Activated naive CD4-positive, alpha-beta T cell treated with anti-CD3 and anti-CD28 coated beads for 36 hours (primary cell): Measurements from ENCODE around the gene INSIG1. TPM values are rescaled to one million over a fixed set of nuclear protein-coding genes. Genes with fewer than 3 reads are reported as not detected.

Experiments
- CTCF ChIA-PET: fragments of 350-600 bp; sonication (Branson Sonifier 250); formaldehyde crosslinking; loops from one replicate; lab custom pipeline; 2021; ENCODE audit warnings: antibody characterized with exemption; lab: Charles Lee
- DNase-seq: peaks from one replicate; pipeline ENCODE4 v3.0.0-alpha.2; 2020
- H3K27ac Mint-ChIP-seq: one replicate; pipeline ENCODE4 v1.8.0; 2021; ENCODE audit warnings: mild to moderate bottlenecking, mixed read lengths
- H3K27me3 Mint-ChIP-seq: one replicate; pipeline ENCODE4 v1.8.0; 2021; ENCODE audit warnings: low read depth, mixed read lengths
- H3K36me3 Mint-ChIP-seq: one replicate; pipeline ENCODE4 v1.8.0; 2021; ENCODE audit warnings: low read depth, mixed read lengths
- H3K4me1 Mint-ChIP-seq: one replicate; pipeline ENCODE4 v1.8.0; 2021; ENCODE audit warnings: low read depth, mixed read lengths
- H3K4me3 Mint-ChIP-seq: one replicate; pipeline ENCODE4 v1.8.0; 2021; ENCODE audit warnings: mild to moderate bottlenecking, moderate library complexity, mixed read lengths
- H3K9me3 Mint-ChIP-seq: one replicate; pipeline ENCODE4 v1.8.0; 2021; ENCODE audit warnings: mixed read lengths
- intact Hi-C: fragments of 100-400 bp; cut with micrococcal nuclease; formaldehyde crosslinking; loops from one replicate; pipeline ENCODE4 v1.15.1; 2023
- total RNA-seq, 2 experiments: library from RNA; stranded (reverse); gene quantifications; one replicate each; pipeline ENCODE4 v1.2.3, GENCODE V29; 2021

The INSIG1 gene
- total RNA-seq, 2 experiments from 2014 or later: 73.2 to 74.8 TPM

DNA sequence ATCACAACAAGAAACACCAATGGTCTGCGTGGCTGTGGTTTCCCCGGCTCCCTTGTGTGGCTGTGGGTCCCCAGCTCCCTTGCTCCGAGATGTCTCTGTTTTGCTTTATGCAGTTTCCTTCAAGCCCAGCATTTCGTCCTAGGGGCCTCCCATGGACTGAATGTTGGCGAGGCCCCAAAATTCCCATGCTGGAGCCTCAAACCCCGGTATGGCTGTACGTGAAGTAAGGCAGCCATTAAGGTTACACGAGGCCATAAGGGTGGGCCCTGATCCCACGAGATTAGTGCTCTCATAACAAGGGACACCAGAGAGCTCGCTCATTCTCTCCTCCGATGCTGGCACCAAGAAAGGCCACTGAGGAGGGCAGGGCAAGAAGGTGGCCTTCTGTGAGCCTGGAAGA is 44.6 kb downstream of the INSIG1 start:
- no peaks in the 10 kb centered on the region for H3K9me3 Mint-ChIP-seq
- H3K4me1 Mint-ChIP-seq: peaks cover 23% of the 10 kb centered on the region
- intact Hi-C loops: loop anchor here (10.0 kb wide), 1 partner anchor 268 kb away; the partner anchor contains the start of gene HTR5A
- no peak overlapping the region for H3K27ac Mint-ChIP-seq
- H3K36me3 Mint-ChIP-seq: no peaks in the 10 kb centered on the region
- no peak for DNase-seq
- H3K4me3 Mint-ChIP-seq: no peak overlapping the region
- H3K27me3 Mint-ChIP-seq: peaks cover 11% of the 10 kb centered on the region
- CTCF ChIA-PET: interaction anchor here (0.6 to 3.9 kb wide), 2 partner anchors 30 to 137 kb away, joined by 3 to 18 read pairs; no protein-coding TSS in a partner anchor

DNA sequence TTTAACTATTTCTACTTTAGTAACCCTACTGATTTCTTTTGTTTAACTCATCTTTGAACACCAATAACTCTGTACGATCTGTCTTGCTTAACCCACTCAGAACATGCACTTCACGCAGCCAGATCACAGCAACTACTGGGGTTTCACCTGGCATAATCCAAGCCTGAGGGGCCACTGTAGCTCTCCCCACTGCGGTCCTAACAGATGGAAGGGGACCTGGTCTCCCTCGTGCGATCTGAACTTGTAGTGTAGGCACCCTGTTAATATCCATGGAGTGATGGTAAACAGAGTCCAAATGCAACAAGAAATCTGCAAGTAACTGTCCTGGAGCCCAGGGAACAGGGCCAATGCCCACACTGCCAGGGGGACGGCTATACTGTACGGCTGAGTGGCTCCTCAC is 45.5 kb downstream of the INSIG1 start:
- intact Hi-C loops: loop anchor here (10.0 kb wide), 1 partner anchor 268 kb away; the partner anchor contains the start of gene HTR5A
- H3K36me3 Mint-ChIP-seq: no peaks in the 10 kb centered on the region

DNA sequence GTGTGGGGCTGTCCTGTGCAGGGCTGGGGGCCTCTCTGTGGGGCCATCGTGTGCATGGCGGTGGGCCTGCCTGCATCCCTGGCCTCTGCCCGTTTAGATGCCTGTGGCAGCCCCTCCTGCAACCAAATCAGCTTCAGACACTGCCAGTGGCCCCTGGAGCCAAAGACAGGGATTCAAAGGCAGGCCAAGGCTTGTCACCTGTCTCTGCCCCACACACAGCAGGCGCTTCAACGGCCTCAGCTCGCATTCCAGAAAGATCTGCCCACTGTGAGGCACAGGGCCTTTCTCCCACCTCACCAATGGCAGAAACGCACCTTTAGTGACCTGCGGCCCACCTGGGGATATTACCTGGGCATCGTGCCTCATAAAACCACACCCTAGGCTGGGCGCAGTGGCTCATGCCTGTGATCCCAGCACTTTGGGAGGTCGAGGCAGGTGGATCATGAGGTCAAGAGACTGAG is 46.0 kb downstream of the INSIG1 start:
- CTCF ChIA-PET: interaction anchor here (0.7 to 3.9 kb wide), 4 partner anchors 60 to 341 kb away, joined by 3 to 18 read pairs (median 8); partner anchors contain the start of gene PAXIP1
- DNase-seq: no peak
- H3K27me3 Mint-ChIP-seq: peaks cover 11% of the 10 kb centered on the region
- no peaks in the 10 kb centered on the region for H3K9me3 Mint-ChIP-seq
- no peak overlapping the region for H3K4me3 Mint-ChIP-seq
- no peaks in the 10 kb centered on the region for H3K36me3 Mint-ChIP-seq
- intact Hi-C loops: loop anchor here (1.0 to 10.0 kb wide), 7 partner anchors 44 to 415 kb away; partner anchors contain the start of gene HTR5A
- H3K27ac Mint-ChIP-seq: no peak overlapping the region
- H3K4me1 Mint-ChIP-seq: peaks cover 20% of the 10 kb centered on the region

More for the DNA sequence above, 45.5 kb downstream of the INSIG1 start:
- Mint-ChIP-seq H3K27me3 (peaks cover 11% of the 10 kb centered on the region), H3K4me1 (peaks cover 23% of the 10 kb centered on the region), H3K9me3 (no peaks in the 10 kb centered on the region), H3K4me3 (no peak overlapping the region), H3K27ac (no peak overlapping the region)
- CTCF ChIA-PET: interaction anchor here (0.6 to 3.9 kb wide), 3 partner anchors 31 to 154 kb away, joined by 3 to 18 read pairs (median 3); no protein-coding TSS in a partner anchor
- no peak for DNase-seq

DNA sequence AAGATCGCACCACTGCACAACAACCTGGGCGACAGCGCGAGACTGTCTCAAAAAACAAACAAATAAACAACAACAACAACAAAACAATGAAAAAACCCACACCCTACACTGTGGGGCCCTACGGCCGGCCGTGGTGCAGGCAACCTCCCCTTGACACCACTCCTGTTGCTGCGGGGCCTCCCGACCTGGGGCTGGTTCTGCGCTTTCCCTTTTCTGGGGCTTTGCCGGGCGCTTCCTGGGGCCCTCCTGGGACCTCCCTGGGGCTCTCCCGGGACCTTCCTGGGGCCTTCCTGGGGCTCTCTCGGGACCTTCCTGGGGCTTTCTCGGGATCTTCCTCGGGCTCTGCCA is 46.6 kb downstream of the INSIG1 start:
- Mint-ChIP-seq H3K27ac (no peak overlapping the region), H3K36me3 (no peaks in the 10 kb centered on the region), H3K4me3 (no peak overlapping the region), H3K9me3 (no peaks in the 10 kb centered on the region), H3K4me1 (peaks cover 14% of the 10 kb centered on the region), H3K27me3 (peaks cover 11% of the 10 kb centered on the region)
- intact Hi-C loops: loop anchor here (1.0 to 10.0 kb wide), 7 partner anchors 45 to 416 kb away; partner anchors contain the start of gene HTR5A
- CTCF ChIA-PET: interaction anchor here (0.6 to 3.9 kb wide), 21 partner anchors 11 to 423 kb away, joined by 3 to 18 read pairs (median 5); partner anchors contain the start of gene PAXIP1
- no peak for DNase-seq

DNA sequence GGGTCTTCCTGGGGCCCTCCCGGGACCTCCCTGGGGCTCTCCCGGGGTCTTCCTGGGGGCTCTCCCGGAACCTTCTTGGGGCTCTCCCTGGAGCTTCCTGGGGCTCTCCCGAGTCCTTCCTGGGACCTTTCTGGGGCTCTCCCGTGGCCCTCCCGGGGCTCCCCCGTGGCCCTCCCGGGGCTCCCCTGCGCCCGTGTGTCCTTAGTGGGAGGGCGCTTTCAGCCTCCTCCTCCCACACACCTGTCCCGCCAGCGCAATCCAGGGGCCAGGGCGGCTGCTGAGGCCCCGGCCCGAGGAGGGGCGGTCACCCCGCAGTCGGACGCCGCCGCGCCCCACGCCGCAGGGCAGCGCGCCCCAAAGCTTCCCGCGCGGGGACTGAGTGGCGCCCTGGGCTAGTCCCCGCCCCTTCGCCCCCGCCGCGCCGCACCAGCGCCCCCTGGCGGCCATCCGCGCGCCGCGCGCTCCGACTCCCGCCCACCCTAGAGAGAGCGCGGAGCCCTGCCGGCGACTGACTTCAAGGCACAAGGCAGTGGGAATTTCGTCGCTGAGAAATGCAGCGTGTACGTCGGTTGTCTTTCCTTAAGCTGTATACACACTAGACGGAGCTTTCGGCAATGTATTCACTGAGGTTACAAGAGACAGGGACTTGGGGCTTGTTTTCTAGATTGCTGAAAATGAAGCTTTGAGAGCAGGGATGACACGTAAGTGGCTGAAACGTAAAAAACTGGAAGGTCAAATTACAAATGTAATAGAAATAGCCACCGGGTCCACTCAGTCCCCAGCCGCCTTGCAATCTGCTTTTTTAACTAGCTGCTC is 47.1 kb downstream of the INSIG1 start:
- Mint-ChIP-seq H3K4me1 (peaks cover 13% of the 10 kb centered on the region), H3K36me3 (no peaks in the 10 kb centered on the region), H3K9me3 (no peaks in the 10 kb centered on the region), H3K27me3 (peaks cover 12% of the 10 kb centered on the region), H3K4me3 (peak overlapping the region; percentile 53), H3K27ac (no peak overlapping the region)
- DNase-seq: peak; percentile 87
- CTCF ChIA-PET: interaction anchor here (0.6 to 3.9 kb wide), 34 partner anchors 11 to 423 kb away, joined by 3 to 18 read pairs (median 3); no protein-coding TSS in a partner anchor
- intact Hi-C loops: loop anchor here (1.0 to 10.0 kb wide), 7 partner anchors 46 to 417 kb away; partner anchors contain the start of gene HTR5A

DNA sequence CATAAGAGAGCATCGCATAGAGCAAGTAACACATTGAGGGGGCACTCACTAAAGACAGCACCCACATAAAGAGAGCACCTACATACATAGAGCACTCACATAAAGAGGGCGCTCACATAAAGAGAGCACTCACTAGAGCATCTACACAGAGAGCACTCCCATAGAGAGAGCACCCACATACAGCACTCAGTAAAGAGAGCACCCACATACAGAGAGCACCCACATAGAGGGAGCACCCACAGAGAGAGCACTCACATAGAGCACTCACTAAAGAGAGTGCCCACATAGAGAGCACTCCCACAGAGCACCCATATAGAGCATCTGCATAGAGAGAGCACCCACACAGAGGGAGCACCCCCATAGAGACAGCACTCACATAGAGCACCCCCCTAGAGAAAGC is 47.8 kb downstream of the INSIG1 start:
- H3K27ac Mint-ChIP-seq: no peak overlapping the region
- intact Hi-C loops: loop anchor here (10.0 kb wide), 1 partner anchor 271 kb away; the partner anchor contains the start of gene HTR5A
- DNase-seq: no peak

DNA sequence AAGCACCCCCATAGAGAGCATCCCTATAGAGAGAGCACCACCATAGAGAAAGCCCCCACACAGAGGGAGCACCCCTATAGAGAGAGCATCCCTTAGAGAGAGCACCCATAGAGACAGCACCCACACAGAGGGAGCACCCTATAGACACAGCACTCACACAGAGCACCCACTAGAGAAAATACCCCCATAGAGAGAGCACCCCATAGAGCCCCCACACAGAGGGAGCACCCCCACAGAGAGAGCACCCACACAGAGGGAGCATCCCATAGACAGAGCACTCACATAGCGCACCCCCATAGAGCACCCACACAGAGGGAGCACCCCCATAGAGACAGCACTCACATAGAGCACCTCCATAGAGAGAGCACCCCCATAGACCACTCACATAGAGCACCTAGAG is 48.6 kb downstream of the INSIG1 start:
- no peak for DNase-seq
- Mint-ChIP-seq H3K9me3 (no peaks in the 10 kb centered on the region), H3K4me1 (peaks cover 13% of the 10 kb centered on the region), H3K27ac (no peak overlapping the region), H3K27me3 (peaks cover 12% of the 10 kb centered on the region), H3K4me3 (no peak overlapping the region), H3K36me3 (no peaks in the 10 kb centered on the region)
- intact Hi-C loops: loop anchor here (10.0 kb wide), 1 partner anchor 271 kb away; the partner anchor contains the start of gene HTR5A
- CTCF ChIA-PET: no interaction called here

More for the DNA sequence above, 47.8 kb downstream of the INSIG1 start:
- Mint-ChIP-seq H3K9me3 (no peaks in the 10 kb centered on the region), H3K27me3 (peaks cover 13% of the 10 kb centered on the region), H3K4me1 (peaks cover 13% of the 10 kb centered on the region), H3K4me3 (peak overlapping the region; percentile 53), H3K36me3 (no peaks in the 10 kb centered on the region)
- CTCF ChIA-PET: interaction anchor here (0.6 to 3.9 kb wide), 30 partner anchors 10 to 424 kb away, joined by 3 to 18 read pairs (median 4); no protein-coding TSS in a partner anchor

DNA sequence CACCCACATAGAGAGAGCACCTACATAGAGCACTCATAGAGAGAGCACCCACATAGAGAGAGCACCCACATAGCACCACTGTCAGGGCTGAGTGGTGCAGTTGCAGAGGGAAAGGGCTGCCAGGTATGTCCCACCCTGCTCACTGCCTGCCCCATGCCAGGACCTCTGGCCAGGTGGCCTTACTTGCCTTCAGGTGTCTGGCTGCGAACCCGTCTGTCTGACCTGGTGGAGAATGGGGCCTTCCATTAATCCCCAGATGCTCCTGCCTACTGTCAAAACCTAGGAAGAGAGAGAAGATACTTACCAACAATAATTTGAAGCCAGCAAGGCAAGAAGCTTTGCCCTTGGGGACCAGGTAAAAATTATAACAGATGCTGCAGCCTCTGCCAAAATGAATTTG is 51.1 kb downstream of the INSIG1 start:
- Mint-ChIP-seq H3K4me3 (no peak overlapping the region), H3K27ac (no peak overlapping the region), H3K4me1 (peaks cover 11% of the 10 kb centered on the region), H3K36me3 (no peaks in the 10 kb centered on the region), H3K9me3 (no peaks in the 10 kb centered on the region), H3K27me3 (peaks cover 4% of the 10 kb centered on the region)
- DNase-seq: no peak
- intact Hi-C loops: loop anchor here (10.0 kb wide), 1 partner anchor 274 kb away; the partner anchor contains the start of gene HTR5A
- CTCF ChIA-PET: interaction anchor here (0.9 kb wide), 1 partner anchor 144 kb away, joined by 3 read pairs; no protein-coding TSS in a partner anchor

DNA sequence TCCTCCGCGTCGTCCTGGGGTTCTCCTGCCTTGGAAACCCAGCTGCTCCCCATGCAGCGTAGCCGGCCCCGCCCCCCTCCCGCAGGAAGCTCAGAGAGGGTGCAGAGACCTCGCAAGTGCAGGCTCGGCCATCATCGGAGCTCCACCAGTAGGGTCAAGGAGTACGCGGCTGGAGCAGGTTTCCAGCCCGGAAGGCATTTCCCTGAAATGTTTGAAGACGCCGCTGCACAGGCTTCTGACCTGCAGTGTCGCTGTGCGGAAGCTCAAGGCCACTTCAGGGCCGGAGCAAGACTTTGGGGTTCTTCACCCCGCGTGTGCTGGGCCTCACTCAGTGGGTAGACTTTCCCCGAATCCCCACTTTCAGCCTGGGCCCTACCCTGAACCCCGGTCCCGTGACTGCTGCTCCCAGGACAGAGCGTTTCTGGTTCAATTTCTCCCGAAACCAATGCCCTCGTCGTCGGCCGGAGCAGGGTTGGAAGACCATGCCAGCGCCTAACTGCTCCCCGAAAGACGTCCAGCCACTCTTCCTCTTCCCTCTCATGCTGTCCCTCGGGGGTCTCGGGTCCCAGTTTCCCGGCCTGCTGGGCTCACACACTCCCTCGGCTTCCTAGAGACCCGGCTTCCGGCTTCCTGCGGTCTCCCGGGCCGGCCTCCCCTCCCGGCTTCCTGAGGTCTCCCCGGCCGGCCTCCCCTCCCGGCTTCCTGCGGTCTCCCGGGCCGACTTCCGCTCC is 52.1 kb downstream of the INSIG1 start:
- H3K27ac Mint-ChIP-seq: no peak overlapping the region
- intact Hi-C loops: loop anchor here (10.0 kb wide), 1 partner anchor 275 kb away; the partner anchor contains the start of gene HTR5A

DNA sequence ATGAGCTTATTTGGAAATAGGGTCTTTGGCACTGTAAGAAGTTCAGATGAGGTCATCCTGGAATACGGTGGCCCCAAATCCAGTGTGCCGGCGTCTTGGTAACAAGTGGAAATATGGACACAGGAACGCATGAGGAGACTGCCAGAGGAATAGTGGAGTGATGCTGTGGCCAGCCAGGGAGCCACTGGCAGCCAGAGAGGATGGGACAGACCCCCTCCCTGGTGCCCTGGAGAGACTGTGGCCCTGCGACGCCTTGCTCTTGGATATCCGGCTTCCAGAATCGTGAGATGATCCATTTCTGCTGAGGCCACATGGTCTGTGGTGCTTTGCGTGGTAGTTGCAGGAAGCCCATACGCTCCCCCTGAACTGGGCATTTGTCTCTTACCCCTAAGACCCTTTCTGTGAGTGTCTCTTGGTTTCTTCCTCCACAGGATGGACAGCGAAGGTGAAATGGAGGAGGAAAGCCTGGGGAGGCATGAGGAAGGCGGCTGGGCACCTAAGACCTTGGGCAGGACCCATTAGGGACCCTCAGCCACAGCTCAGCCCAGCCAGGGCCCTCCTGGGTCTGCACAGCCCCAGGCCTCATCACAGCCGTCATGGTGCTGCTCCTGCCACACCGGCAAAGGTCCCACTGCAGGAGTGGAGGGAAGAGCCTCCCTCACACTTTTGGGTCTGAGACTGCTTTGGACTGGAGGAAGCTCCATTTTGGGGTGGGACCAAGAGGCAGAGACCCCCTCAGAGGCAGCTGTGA is 53.6 kb downstream of the INSIG1 start:
- H3K4me3 Mint-ChIP-seq: no peak overlapping the region
- CTCF ChIA-PET: no interaction called here
- H3K4me1 Mint-ChIP-seq: no peaks in the 10 kb centered on the region
- H3K36me3 Mint-ChIP-seq: no peaks in the 10 kb centered on the region
- intact Hi-C loops: no loop called here
- H3K9me3 Mint-ChIP-seq: no peaks in the 10 kb centered on the region
- H3K27me3 Mint-ChIP-seq: peaks cover 4% of the 10 kb centered on the region
- no peak overlapping the region for H3K27ac Mint-ChIP-seq
- no peak for DNase-seq

More for the DNA sequence above, 52.1 kb downstream of the INSIG1 start:
- Mint-ChIP-seq H3K27me3 (peaks cover 4% of the 10 kb centered on the region), H3K4me1 (peaks cover 5% of the 10 kb centered on the region), H3K9me3 (no peaks in the 10 kb centered on the region), H3K36me3 (no peaks in the 10 kb centered on the region), H3K4me3 (no peak overlapping the region)
- no peak for DNase-seq
- CTCF ChIA-PET: interaction anchor here (0.9 kb wide), 1 partner anchor 145 kb away, joined by 3 read pairs; no protein-coding TSS in a partner anchor

DNA sequence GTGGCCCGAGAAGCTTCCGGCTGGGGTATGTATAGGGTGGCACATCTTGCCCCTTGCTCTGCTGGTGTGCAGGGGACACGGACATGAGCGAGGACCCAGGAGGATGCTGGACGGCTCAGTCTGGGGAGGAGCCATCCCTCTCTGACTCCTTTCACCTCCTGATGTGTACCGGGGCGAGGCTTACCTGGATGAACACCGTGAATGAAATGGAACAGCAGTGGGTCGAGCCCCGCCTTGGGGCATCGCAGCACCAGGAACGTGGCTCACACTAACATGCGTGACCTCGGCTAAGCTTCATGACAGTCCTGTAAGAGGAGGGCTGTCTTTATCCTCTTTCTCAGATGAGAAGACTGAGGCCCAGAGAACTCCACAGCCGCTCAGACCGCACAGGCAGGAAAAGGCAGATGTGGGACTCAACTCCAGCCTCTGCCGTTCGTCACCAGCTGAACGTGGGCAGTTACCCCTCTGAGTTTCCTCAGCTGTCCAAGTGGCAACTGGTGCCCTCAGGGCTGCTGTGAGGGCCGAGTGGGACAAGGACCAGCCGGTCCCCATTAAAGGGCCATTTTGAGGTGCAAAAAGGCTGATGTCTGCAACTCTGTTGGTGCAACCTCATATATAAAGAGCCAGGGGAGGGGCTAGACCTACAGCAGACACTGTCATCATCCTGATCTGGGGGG is 54.5 kb downstream of the INSIG1 start:
- no peaks in the 10 kb centered on the region for H3K9me3 Mint-ChIP-seq
- H3K4me1 Mint-ChIP-seq: no peaks in the 10 kb centered on the region
- H3K27me3 Mint-ChIP-seq: peaks cover 7% of the 10 kb centered on the region
- DNase-seq: no peak
- no peak overlapping the region for H3K27ac Mint-ChIP-seq
- CTCF ChIA-PET: no interaction called here
- H3K4me3 Mint-ChIP-seq: no peak overlapping the region
- intact Hi-C loops: no loop called here
- no peaks in the 10 kb centered on the region for H3K36me3 Mint-ChIP-seq
